GM19452 (cell line): ENCODE measurements around the gene HES3.

Experiments used
- ATAC-seq: cut with Tn5 transposase; IDR thresholded peaks from one replicate; pipeline ENCODE4 v1.9.1; 2021; ENCODE audit not compliant: unreplicated experiment

HES3 gene

GRCh38 chr1:6260961-6261614, 17.1 kb downstream of the HES3 start, which contains the start of gene GPR153:
TSS of gene GPR153 (minus strand) at chr1:6261098. CDS start at chr1:6254905, 6,193 bp downstream.
- ATAC-seq, result no peak

GRCh38 chr1:6261615-6261995, 17.6 kb downstream of the HES3 start:
- ATAC-seq, result no peak

GRCh38 chr1:6262555-6263420, 18.8 kb downstream of the HES3 start:
- ATAC-seq, result no peak

- no peak for ATAC-seq
Measured at GRCh38 chr1:6263716-6264115, 19.7 kb downstream of the HES3 start.

GRCh38 chr1:6265151-6265550, 21.2 kb downstream of the HES3 start:
- no peak for ATAC-seq

GRCh38 chr1:6266641-6267040, 22.7 kb downstream of the HES3 start:
- ATAC-seq, result no peak

GRCh38 chr1:6267686-6268322, 23.8 kb downstream of the HES3 start:
- no peak for ATAC-seq

GRCh38 chr1:6268415-6268814, 24.4 kb downstream of the HES3 start:
- ATAC-seq, result no peak

GRCh38 chr1:6269296-6269695, 25.3 kb downstream of the HES3 start:
- no peak for ATAC-seq

GRCh38 chr1:6269720-6270400, 25.9 kb downstream of the HES3 start:
- no peak for ATAC-seq

- no peak for ATAC-seq
Measured at GRCh38 chr1:6270401-6270800, 26.4 kb downstream of the HES3 start.

GRCh38 chr1:6271006-6271405, 27.0 kb downstream of the HES3 start:
- ATAC-seq, result no peak

GRCh38 chr1:6271554-6271953, 27.6 kb downstream of the HES3 start:
- ATAC-seq, result no peak

GRCh38 chr1:6272452-6272851, 28.5 kb downstream of the HES3 start:
- ATAC-seq, result no peak

- ATAC-seq, result no peak
Measured at GRCh38 chr1:6272868-6273267, 28.9 kb downstream of the HES3 start.

GRCh38 chr1:6273380-6273891, 29.5 kb downstream of the HES3 start:
- ATAC-seq, result no peak

- no peak for ATAC-seq
Measured at GRCh38 chr1:6274102-6274501, 30.1 kb downstream of the HES3 start.

GRCh38 chr1:6274622-6275139, 30.7 kb downstream of the HES3 start:
- no peak for ATAC-seq

- no peak for ATAC-seq
Measured at GRCh38 chr1:6275826-6276782, 32.1 kb downstream of the HES3 start.
